ENCODE results near the gene GBE1.

DNA sequence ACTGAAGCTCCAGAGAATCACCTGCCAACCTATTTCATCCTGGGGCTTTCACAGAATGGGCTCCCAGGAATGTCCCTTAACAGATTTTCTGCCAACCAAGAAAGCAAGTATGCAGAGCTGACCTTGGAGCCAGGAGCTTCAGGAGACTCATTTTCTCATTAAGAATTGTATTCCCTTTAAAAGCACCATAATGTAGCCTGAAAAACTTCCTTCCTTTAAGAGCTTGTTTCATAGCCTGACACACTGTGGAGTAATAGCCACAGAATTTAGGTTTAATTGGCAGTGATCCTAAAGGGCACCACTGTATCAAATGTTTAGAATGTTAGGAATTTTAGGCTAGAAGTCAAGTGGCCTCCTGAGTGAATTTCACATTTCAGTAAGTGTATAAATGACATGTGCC lies 309.8 kb downstream of the GBE1 start:
- TF ChIP-seq POLR2A (IDR thresholded peaks at IDR 0.05; ENCODE audit: low read depth, low read length), result no peak
- no peak for TF ChIP-seq GATAD2B (conservative IDR thresholded peaks at IDR 0.05; ENCODE audit: low read depth)
- TF ChIP-seq, protein P1, sequence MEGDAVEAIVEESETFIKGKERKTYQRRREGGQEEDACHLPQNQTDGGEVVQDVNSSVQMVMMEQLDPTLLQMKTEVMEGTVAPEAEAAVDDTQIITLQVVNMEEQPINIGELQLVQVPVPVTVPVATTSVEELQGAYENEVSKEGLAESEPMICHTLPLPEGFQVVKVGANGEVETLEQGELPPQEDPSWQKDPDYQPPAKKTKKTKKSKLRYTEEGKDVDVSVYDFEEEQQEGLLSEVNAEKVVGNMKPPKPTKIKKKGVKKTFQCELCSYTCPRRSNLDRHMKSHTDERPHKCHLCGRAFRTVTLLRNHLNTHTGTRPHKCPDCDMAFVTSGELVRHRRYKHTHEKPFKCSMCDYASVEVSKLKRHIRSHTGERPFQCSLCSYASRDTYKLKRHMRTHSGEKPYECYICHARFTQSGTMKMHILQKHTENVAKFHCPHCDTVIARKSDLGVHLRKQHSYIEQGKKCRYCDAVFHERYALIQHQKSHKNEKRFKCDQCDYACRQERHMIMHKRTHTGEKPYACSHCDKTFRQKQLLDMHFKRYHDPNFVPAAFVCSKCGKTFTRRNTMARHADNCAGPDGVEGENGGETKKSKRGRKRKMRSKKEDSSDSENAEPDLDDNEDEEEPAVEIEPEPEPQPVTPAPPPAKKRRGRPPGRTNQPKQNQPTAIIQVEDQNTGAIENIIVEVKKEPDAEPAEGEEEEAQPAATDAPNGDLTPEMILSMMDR (IDR thresholded peaks at IDR 0.05 in 2 of 3, conservative IDR thresholded peaks at IDR 0.05 in 1 of 3; ENCODE audit: control insufficient read depth in 2 of 3, extremely low read depth in 1 of 3, insufficient read depth in 1 of 3, low read depth in 3 of 3, low read length in 3 of 3), result no peak
- no peak for TF ChIP-seq BHLHE40 (IDR thresholded peaks at IDR 0.05; ENCODE audit: borderline replicate concordance in 1 of 2, low read depth in 2 of 2, low read length in 1 of 2)
- TF ChIP-seq, protein P2, sequence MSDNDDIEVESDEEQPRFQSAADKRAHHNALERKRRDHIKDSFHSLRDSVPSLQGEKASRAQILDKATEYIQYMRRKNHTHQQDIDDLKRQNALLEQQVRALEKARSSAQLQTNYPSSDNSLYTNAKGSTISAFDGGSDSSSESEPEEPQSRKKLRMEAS (IDR thresholded peaks at IDR 0.05; ENCODE audit: low read depth, low read length), result no peak
- TF ChIP-seq PAX8 (IDR thresholded peaks at IDR 0.05), result no peak
- TF ChIP-seq JUNB (IDR thresholded peaks at IDR 0.05), result no peak
- TF ChIP-seq, protein P3, sequence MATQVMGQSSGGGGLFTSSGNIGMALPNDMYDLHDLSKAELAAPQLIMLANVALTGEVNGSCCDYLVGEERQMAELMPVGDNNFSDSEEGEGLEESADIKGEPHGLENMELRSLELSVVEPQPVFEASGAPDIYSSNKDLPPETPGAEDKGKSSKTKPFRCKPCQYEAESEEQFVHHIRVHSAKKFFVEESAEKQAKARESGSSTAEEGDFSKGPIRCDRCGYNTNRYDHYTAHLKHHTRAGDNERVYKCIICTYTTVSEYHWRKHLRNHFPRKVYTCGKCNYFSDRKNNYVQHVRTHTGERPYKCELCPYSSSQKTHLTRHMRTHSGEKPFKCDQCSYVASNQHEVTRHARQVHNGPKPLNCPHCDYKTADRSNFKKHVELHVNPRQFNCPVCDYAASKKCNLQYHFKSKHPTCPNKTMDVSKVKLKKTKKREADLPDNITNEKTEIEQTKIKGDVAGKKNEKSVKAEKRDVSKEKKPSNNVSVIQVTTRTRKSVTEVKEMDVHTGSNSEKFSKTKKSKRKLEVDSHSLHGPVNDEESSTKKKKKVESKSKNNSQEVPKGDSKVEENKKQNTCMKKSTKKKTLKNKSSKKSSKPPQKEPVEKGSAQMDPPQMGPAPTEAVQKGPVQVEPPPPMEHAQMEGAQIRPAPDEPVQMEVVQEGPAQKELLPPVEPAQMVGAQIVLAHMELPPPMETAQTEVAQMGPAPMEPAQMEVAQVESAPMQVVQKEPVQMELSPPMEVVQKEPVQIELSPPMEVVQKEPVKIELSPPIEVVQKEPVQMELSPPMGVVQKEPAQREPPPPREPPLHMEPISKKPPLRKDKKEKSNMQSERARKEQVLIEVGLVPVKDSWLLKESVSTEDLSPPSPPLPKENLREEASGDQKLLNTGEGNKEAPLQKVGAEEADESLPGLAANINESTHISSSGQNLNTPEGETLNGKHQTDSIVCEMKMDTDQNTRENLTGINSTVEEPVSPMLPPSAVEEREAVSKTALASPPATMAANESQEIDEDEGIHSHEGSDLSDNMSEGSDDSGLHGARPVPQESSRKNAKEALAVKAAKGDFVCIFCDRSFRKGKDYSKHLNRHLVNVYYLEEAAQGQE (IDR thresholded peaks at IDR 0.05; ENCODE audit: low read depth, low read length), result no peak
- TF ChIP-seq FOXK2 (IDR thresholded peaks at IDR 0.05), result no peak
- no peak for TF ChIP-seq NRF1 (conservative IDR thresholded peaks at IDR 0.05; ENCODE audit: low read depth, low read length)
- TF ChIP-seq NFIC (IDR thresholded peaks at IDR 0.05; ENCODE audit: low read depth, low read length), result no peak
- TF ChIP-seq MYC (IDR thresholded peaks at IDR 0.05; ENCODE audit: insufficient read depth, insufficient read length, insufficient replicate concordance, low read length, severe bottlenecking), result no peak
